ENCODE measurements around the gene FSIP2. TPM values are rescaled to one million over a fixed set of nuclear protein-coding genes. Genes with fewer than 3 reads are reported as not detected.

The FSIP2 gene
- total and polyA plus RNA-seq, 2 of the 13 experiments (the other 11 are each of a cell fraction or from before 2014, with no cell fraction given): 0.01 to 0.07 TPM

- TF ChIP-seq ZNF670 (CRISPR knock-in tag; IDR thresholded peaks at IDR 0.05; ENCODE audit: borderline replicate concordance): 0 out of 2 replicates have a peak, but pooled peaks have one; percentile 25
- TF ChIP-seq ZNF879 (CRISPR knock-in tag; IDR thresholded peaks at IDR 0.05): no peak
- TF ChIP-seq ZNF768 (CRISPR knock-in tag; IDR thresholded peaks at IDR 0.05): peak; percentile 76; the same call in 1 of the 2 replicates
Observed at GRCh38 chr2:185738679-185739472, at the start of gene FSIP2 (continued).

DNA sequence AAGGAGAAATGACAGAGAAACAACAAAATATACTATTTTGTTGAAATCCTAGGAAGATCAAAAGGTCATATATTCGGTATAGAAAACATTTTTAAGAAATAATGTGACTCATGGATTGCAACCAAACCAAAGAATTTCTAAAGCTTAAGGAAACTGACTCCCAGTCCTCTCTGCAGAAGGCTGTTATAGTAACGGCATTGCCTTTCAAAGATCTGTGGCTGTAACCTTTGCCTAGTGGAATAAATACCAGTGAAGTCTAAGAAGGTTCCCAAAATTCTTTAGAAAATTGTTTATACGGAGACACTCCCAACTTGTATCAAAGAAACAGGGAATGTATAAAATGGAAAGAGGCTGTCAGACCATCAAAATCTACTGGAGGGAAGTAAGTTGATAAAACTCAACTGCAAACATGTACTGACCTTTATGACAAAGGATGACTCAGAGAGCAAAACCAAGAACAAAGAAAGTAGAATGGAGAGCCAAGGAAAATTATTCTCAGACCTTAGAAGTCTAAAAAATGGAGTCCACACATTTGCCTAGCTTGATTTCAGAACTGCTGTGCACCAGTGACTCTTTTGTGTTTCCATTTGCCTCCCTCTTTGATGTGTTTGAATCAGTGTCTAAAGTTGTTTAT lies 48.6 kb upstream of the FSIP2 start:
- Histone ChIP-seq H2AFZ (ENCODE audit: low read length) (no peak overlapping the region), H3K4me1 (ENCODE audit: insufficient read depth, low read length) (no peaks in the 10 kb centered on the region), H4K20me1 (ENCODE audit: insufficient read depth, low read length) (no peaks in the 10 kb centered on the region), H3K36me3 (replicated peaks in 1 of 2; ENCODE audit: control insufficient read depth in 1 of 2, insufficient read depth in 2 of 2, low read length in 2 of 2) (no peaks in the 10 kb centered on the region), H3K27me3 (ENCODE audit: control insufficient read depth in 1 of 2, insufficient read depth in 2 of 2, low read length in 2 of 2) (no peaks in the 10 kb centered on the region), H3K9ac (ENCODE audit: insufficient read depth, low read depth, low read length) (no peak overlapping the region), H3K4me2 (ENCODE audit: low read depth, low read length) (no peak overlapping the region), H3K79me2 (ENCODE audit: insufficient read depth, low read length) (no peaks in the 10 kb centered on the region), H3K4me3 (replicated peaks in 1 of 3; ENCODE audit: insufficient read depth in 1 of 3, low read depth in 2 of 3, low read length in 3 of 3) (no peak overlapping the region), H3K27ac (ENCODE audit: extremely low read length, insufficient read depth, low read length) (no peak overlapping the region), H3K9me3 (ENCODE audit: low read length) (no peaks in the 10 kb centered on the region)
- no TSS peak for BruUV-seq (replicated peaks)
- POLR2A ChIA-PET: no interaction called here
- in situ Hi-C loops (cut with HindIII; ENCODE audit: extremely low pct_ligation_motif_present, low pct_unique_long_range_greater_than_20kb): no loop called here
- ATAC-seq (no peak), FAIRE-seq (no peak), DNase-seq (ENCODE audit: low spot score) (no peak)
- CTCF ChIA-PET (ENCODE audit: low intra/inter-chr PET ratio, low total read pairs): no interaction called here
- WGBS (ENCODE audit: low lambda C conversion rate): 23% methylated on average over 3 of the region's 3 CpGs
- intact Hi-C loops (cut with micrococcal nuclease; ENCODE audit: unreplicated experiment): no loop called here
- TF ChIP-seq SAFB2 (CRISPR knock-in tag; IDR thresholded peaks at IDR 0.05; ENCODE audit: borderline replicate concordance, low read depth) (no peak), ETS1 (CRISPR knock-in tag; IDR thresholded peaks at IDR 0.05) (no peak), DR1 (CRISPR knock-in tag; IDR thresholded peaks at IDR 0.05) (no peak), HOXA3 (CRISPR knock-in tag; IDR thresholded peaks at IDR 0.05) (no peak), SOX6 (IDR thresholded peaks at IDR 0.05) (no peak), SOX6 (CRISPR knock-in tag; IDR thresholded peaks at IDR 0.05) (no peak), ZNF260 (CRISPR knock-in tag; IDR thresholded peaks at IDR 0.05; ENCODE audit: borderline replicate concordance, low read depth) (no peak), ZNF17 (CRISPR knock-in tag; IDR thresholded peaks at IDR 0.05) (no peak), ZNF644 (CRISPR knock-in tag; IDR thresholded peaks at IDR 0.05; ENCODE audit: low read depth) (no peak), ZNF703 (CRISPR knock-in tag; IDR thresholded peaks at IDR 0.05; ENCODE audit: borderline replicate concordance) (no peak), TARDBP (CRISPR knock-in tag; IDR thresholded peaks at IDR 0.05) (no peak), NFYB (CRISPR knock-in tag; IDR thresholded peaks at IDR 0.05) (no peak)
- TF ChIP-seq, protein P1, sequence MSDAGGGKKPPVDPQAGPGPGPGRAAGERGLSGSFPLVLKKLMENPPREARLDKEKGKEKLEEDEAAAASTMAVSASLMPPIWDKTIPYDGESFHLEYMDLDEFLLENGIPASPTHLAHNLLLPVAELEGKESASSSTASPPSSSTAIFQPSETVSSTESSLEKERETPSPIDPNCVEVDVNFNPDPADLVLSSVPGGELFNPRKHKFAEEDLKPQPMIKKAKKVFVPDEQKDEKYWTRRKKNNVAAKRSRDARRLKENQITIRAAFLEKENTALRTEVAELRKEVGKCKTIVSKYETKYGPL (CRISPR knock-in tag; IDR thresholded peaks at IDR 0.05): no peak
- TF ChIP-seq, protein P2, sequence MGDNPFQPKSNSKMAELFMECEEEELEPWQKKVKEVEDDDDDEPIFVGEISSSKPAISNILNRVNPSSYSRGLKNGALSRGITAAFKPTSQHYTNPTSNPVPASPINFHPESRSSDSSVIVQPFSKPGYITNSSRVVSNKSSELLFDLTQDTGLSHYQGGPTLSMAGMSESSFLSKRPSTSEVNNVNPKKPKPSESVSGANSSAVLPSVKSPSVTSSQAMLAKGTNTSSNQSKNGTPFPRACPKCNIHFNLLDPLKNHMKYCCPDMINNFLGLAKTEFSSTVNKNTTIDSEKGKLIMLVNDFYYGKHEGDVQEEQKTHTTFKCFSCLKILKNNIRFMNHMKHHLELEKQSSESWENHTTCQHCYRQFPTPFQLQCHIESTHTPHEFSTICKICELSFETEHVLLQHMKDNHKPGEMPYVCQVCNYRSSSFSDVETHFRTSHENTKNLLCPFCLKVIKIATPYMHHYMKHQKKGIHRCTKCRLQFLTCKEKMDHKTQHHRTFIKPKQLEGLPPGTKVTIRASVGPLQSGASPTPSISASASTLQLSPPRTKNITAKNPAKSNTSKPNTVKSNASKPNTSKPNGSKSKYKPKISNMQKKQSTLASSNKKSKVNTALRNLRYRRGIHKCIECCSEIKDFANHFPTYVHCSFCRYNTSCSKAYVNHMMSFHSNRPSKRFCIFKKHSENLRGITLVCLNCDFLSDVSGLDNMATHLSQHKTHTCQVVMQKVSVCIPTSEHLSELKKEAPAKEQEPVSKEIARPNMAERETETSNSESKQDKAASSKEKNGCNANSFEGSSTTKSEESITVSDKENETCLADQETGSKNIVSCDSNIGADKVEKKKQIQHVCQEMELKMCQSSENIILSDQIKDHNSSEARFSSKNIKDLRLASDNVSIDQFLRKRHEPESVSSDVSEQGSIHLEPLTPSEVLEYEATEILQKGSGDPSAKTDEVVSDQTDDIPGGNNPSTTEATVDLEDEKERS (CRISPR knock-in tag; IDR thresholded peaks at IDR 0.05): no peak
